Measurements from ENCODE around the gene CUEDC1.
A peak's percentile ranks its signal among the peaks of the same experiment; 100 is the strongest.
"Not testable (repeated sequence)": the region's sequence is repeated elsewhere in the genome, so short reads cannot be mapped to it uniquely, and the experiment has no call there.

Gene CUEDC1

GRCh38 chr17:57984936-57985674 is 29.9 kb upstream of the CUEDC1 start:
- DNase-seq (ENCODE audit: low read depth): no peak

GRCh38 chr17:57984261-57984890 is 29.2 kb upstream of the CUEDC1 start:
- no peak for DNase-seq (ENCODE audit: low read depth)

- DNase-seq (ENCODE audit: low read depth): no peak
Measured at GRCh38 chr17:57983446-57983845, 28.2 kb upstream of the CUEDC1 start.

DNA sequence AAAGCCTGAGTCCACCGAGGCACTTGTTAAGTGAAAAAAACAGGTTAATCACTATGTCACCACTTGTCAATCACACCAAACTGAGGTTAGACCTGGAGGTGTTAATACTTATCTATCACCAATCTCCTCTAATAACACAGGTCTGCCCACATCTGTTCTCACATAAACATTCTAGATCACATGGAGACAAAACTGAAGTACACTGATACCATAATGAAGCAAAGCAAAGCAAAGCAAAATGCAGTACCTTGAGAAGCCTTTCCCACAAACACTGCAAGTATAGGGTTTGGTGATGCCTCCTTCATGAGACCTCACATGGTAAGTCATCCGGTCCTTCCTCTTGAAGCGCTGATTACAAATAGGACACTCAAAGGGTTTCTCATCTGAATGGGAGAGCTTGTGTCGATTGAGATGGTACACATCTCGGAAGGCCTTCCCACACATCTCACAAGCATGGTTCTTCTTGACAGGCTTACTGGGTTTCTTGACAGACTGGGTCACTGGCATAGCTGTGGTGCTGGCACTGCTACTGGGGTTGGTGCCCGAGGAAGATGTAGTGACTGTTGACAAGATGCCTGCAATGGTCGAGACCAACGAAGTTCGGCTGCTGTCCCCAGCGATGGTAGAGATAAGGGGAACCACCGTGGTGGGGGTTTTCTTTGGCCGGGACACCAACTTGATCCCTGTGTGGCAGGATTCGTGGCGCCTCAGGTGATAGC is 27.4 kb upstream of the CUEDC1 start:
- DNase-seq (ENCODE audit: low read depth): no peak

DNA sequence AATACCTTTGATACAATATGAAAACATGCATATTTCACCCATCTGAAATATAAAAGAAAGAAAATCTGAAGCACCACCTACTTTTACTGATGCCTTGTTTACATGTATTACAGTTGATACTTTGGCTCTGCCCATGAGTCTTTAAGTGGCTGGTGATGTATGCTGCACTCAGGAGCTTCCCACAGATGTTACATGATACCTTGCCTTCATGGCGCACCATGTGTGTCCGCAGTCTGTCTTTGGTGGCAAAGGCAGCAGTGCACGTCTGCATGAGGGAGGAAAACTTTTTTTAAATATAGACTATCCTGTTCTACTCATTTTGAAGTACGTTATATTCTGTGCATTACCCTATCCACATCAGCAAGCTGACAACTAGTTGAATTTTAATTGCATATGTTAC is 25.3 kb upstream of the CUEDC1 start:
- no peak for DNase-seq (ENCODE audit: low read depth)

DNA sequence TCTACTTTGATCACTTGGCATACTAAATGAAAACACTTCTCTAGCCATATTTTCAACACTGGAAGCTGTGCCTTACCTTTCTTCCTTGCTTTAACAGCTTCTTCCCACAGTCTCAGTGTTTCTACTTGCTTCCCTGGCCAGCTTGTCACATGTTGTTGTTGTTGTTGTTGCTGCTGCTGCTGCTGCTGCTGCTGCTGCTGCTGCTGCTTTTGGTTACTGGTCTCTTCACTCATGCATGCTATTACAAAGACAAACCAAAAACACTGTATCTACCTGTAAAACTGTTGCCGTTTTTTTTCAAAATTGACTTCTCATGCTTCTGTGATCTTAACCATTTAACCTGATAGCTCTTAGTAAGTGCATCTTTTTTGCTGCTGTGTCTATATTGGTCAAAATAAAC is 23.9 kb upstream of the CUEDC1 start:
- DNase-seq (ENCODE audit: low read depth): no peak

DNA sequence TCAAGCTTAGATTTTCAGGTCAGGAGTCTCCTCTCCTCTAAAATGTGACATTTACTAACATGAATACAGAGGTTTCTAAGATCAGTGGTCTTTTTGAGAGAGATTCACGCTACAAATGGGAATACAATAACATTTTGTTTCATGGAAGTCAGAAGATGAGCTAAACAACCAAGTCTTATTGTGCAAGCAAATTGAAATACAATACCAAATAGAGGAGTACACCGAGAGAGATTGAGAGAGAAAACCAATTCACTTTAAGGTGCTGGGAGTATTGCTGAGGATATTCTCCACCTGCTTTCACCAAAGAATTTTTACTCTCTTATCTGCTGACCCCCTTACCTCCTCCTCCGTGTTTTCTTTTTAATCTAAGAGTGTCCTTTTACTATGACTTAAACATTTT is 21.4 kb upstream of the CUEDC1 start:
- no peak for DNase-seq (ENCODE audit: low read depth)

DNA sequence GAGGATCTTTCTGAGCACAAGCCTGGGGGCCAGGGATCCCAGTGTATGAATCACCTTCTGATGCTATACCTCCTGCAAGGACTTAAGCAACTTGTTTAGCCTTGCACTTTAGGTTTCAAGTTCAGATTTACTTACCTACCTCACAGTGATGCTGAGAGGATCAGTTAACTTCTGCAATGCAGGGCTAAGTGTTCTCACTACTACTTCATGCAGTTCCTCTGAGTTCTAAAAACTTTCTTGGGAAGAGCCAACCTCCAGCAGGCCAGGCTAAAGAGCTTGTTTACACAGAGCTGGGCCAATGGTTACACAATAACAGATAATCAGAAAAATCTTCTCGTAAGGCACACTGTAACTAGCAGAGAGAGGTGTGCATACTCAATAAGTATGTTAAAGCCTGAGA is 19.8 kb upstream of the CUEDC1 start:
- DNase-seq (ENCODE audit: low read depth): no peak

DNA sequence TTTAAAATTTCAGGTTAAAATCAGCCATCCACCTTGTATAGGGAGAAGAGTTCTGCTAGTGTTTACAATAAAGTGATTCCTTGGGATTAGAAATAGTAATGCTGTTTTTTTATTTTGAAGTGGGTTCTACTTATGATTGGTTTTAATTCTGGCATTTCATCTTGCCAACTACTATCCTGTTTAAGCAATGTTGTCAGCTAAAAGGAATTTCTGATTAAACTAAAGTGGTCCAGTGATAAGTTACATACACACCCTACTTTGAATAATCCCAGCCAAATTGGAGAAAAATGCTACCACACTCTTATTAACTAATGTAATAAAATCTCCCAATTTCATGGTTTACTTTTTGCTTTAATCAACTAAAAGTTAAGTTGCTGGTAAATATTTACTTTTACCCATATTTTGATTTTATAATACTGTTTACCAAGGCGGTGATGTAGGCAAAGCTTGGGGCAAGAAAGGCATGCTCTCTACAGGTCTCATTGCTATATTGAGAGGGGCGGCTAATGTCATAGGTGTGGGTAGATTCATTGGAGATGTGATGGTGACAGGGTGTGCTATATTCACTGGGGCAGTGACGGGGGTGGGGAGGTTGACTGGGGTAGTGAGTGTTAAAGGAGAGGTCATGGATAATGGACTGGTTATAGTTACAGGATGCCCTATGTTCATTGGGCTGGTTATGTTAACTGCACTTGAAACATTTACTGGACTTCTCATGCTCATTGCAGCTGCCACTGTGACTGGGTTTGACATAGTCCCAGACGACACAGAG is 19.0 kb upstream of the CUEDC1 start:
- not testable (repeated sequence) for DNase-seq (ENCODE audit: low read depth)

GRCh38 chr17:57972151-57972550 is 16.9 kb upstream of the CUEDC1 start:
- no peak for DNase-seq (ENCODE audit: low read depth)

DNA sequence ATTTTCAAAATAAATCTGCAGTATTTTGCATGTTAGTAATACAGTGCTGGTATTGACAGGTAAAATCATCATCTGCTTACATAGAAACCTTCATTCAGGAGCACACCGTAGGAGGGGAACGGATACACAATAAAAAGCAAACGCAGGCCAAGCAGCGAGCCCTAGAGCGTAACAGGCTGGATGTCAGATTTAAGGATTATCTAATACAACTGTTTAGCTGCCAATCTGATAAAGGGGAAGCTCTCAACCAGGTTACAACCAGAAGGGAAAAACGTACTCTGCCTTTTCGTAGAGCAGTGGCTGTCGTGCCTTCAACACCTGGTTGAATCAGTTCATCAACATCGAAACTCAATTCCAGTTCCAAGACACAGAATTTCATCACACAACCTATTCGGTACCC is 16.4 kb upstream of the CUEDC1 start:
- no peak for DNase-seq (ENCODE audit: low read depth)

- DNase-seq (ENCODE audit: low read depth): peak; percentile 49
Measured at GRCh38 chr17:57970710-57971109, 15.5 kb upstream of the CUEDC1 start.

DNA sequence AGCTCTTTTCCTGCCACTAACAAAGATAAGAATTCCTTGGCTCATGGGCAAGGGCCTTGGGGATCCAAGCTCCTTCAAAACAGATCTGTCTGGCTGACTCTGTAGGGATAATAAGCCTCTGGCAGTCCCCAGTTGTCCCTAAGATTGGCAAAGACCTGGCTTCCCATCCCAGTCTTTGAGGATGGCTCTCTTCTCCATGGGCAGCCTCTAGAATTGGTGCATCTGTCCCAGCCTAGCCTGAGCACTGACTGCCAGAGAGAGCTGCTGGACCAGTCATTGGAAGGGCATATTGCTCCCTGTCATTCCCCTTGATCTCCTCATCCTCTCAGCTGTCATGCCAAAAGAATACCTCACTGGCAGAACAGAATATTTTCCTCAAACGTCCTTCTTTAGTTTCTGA is 13.2 kb upstream of the CUEDC1 start:
- no peak for DNase-seq (ENCODE audit: low read depth)

- DNase-seq (ENCODE audit: low read depth): no peak
Measured at GRCh38 chr17:57966875-57967274, 11.7 kb upstream of the CUEDC1 start.

DNA sequence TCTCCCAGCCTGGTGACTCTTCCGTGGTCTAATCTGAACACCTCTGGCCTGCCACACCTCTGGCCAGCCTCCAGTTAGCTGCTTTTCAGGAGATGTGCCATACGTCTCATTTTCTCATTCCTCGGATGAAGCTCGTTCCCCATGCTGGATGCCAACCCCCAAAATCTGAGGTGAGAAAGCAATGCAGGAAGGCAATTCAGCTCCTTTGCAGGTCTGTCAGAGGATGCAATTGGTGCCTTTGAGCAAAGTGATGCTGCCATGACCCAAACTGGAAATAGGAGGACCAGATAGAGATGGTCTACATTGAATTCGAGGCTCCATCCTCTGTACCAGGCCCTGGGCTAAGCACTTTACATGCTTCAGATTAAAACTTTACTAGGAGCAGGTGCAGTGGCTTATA is 11.0 kb upstream of the CUEDC1 start:
- no peak for DNase-seq (ENCODE audit: low read depth)

GRCh38 chr17:57965521-57966160 is 10.4 kb upstream of the CUEDC1 start:
- DNase-seq (ENCODE audit: low read depth): no peak

- no peak for DNase-seq (ENCODE audit: low read depth)
Measured at GRCh38 chr17:57963149-57963511, 7.9 kb upstream of the CUEDC1 start.

DNA sequence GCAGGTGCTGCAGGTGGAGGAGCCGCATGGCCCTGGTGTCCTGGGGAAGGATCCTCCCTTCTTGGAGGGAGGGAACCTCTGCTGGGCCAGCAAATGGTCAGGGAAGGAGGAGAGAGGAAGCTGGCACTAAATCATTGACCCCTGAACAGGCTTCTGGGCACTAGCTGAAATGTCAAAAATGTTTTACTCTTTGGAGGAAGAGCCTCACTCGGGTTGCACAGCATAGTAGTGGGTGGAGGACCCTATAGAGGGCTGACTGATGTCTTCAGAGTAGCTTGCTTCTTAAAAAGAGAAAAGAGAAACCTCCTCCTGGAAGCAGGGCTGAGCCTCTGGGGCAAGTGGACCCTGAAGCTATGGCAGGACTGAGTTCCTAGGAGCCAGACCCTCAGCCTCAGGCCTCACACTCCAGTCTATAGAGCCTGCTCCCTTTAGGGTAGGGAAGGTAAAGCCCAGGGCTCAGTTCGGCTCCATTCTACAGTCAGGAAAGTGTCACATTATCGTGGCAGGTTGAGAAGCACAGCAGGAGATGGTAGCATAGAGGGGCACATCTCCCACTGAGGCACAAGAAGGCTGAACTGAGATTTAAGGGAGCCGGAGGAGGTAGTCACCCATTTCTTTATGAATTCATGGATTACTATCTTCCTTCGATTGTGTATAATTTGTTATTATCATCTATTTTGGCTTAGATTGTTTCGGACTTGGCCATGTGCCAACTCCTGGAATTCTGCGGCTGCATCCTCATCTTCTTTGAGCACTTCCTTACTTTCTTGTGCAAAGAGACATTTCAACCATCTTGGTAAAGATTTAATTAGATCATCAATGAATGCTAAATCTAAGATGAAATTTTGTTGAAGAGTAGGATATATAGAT is 7.3 kb upstream of the CUEDC1 start:
- DNase-seq (ENCODE audit: low read depth): no peak

- no peak for DNase-seq (ENCODE audit: low read depth)
Measured at GRCh38 chr17:57959929-57960328, 4.7 kb upstream of the CUEDC1 start.

DNA sequence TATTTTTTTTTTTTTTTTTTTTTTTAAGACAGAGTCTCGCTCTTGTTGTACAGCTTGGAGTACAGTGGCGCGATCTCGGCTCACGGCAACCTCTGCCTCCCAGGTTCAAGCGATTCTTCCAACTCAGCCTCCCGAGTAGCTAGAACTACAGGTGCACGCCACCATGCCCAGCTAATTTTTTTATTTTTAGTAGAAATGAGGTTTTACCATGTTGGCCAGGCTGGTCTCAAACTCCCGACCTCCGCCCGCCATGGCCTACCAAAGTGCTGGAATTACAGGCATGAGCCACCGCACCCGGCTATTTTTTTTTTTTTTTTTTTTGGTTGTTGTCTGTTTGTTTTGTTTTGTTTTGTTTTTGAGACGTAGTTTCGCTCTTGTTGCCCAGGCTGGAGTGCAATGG is 3.2 kb upstream of the CUEDC1 start:
- not testable (repeated sequence) for DNase-seq (ENCODE audit: low read depth)

GRCh38 chr17:57957886-57958285 is 2.7 kb upstream of the CUEDC1 start:
- DNase-seq (ENCODE audit: low read depth): no peak
